ENCODE measurements around the gene REXO1. TPM values are rescaled to one million over a fixed set of nuclear protein-coding genes. Genes with fewer than 3 reads are reported as not detected.

REXO1 gene
- total RNA-seq, 1 experiment from 2014 or later, result 61.1 TPM

DNA sequence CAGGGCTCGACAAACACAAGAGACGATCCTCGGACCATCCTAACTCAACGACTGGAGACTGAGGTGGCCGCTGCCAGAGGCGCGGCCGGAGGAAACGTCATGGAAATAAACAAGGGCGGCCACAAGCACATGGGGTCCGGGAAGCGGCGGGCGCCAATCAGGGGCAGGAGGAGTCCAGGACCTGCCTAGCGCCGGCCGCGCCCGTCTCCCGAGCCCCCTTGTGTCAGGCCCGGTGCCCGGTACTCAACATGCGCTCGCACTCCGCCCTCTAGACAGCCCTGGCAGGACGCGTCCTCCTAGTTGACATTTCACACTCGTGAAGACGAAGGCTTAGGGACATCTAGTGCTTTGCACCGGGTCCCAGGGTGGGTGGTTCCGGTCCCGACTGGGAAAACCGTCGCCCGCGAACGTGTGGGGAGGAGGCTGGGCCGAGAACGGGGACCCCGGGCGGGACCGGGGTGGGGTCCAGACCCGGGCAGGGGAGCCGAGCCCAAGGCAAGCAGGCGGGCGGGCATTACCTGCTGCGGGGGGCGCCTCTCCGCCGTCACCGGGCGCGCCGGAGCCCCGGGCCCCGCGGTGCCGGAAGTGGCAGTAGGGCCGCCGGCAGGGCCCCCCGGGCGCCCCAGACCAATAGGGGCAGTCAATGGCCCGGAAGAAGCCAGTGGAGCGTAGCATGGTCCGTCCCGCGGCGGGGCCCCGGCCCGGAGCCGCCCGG lies 442 bp downstream of the REXO1 start:
- Mint-ChIP-seq H3K36me3 (no peaks in the 10 kb centered on the region), H3K9me3 (no peaks in the 10 kb centered on the region), H3K27ac (peak overlapping the region; percentile 97), H3K4me3 (peak overlapping the region; percentile 93), H3K27me3 (ENCODE audit: low read depth) (no peaks in the 10 kb centered on the region), H3K4me1 (peaks cover 19% of the 10 kb centered on the region)
- TF ChIP-seq, protein P1, sequence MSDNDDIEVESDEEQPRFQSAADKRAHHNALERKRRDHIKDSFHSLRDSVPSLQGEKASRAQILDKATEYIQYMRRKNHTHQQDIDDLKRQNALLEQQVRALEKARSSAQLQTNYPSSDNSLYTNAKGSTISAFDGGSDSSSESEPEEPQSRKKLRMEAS (CRISPR knock-in tag; IDR thresholded peaks at IDR 0.05), result peak; percentile 54; the same call in 1 of the 2 replicates
- TF ChIP-seq MYBL2 (CRISPR knock-in tag; IDR thresholded peaks at IDR 0.05) (no peak), TEAD4 (CRISPR knock-in tag; IDR thresholded peaks at IDR 0.05) (no peak; the same call in 1 of the 2 replicates), FOXK1 (CRISPR knock-in tag; IDR thresholded peaks at IDR 0.05) (peak; percentile 54), ZNF138 (CRISPR knock-in tag; conservative IDR thresholded peaks at IDR 0.05) (no peak), ATF1 (CRISPR knock-in tag; IDR thresholded peaks at IDR 0.05) (no peak), SP1 (CRISPR knock-in tag; conservative IDR thresholded peaks at IDR 0.05) (no peak), ETV6 (CRISPR knock-in tag; IDR thresholded peaks at IDR 0.05) (0 out of 2 replicates have a peak, but pooled peaks have one; percentile 44), NFYB (CRISPR knock-in tag; conservative IDR thresholded peaks at IDR 0.05; ENCODE audit: low read depth) (no peak), IRF2 (CRISPR knock-in tag; IDR thresholded peaks at IDR 0.05; ENCODE audit: borderline replicate concordance, low read depth) (no peak)
- TF ChIP-seq, protein P2, sequence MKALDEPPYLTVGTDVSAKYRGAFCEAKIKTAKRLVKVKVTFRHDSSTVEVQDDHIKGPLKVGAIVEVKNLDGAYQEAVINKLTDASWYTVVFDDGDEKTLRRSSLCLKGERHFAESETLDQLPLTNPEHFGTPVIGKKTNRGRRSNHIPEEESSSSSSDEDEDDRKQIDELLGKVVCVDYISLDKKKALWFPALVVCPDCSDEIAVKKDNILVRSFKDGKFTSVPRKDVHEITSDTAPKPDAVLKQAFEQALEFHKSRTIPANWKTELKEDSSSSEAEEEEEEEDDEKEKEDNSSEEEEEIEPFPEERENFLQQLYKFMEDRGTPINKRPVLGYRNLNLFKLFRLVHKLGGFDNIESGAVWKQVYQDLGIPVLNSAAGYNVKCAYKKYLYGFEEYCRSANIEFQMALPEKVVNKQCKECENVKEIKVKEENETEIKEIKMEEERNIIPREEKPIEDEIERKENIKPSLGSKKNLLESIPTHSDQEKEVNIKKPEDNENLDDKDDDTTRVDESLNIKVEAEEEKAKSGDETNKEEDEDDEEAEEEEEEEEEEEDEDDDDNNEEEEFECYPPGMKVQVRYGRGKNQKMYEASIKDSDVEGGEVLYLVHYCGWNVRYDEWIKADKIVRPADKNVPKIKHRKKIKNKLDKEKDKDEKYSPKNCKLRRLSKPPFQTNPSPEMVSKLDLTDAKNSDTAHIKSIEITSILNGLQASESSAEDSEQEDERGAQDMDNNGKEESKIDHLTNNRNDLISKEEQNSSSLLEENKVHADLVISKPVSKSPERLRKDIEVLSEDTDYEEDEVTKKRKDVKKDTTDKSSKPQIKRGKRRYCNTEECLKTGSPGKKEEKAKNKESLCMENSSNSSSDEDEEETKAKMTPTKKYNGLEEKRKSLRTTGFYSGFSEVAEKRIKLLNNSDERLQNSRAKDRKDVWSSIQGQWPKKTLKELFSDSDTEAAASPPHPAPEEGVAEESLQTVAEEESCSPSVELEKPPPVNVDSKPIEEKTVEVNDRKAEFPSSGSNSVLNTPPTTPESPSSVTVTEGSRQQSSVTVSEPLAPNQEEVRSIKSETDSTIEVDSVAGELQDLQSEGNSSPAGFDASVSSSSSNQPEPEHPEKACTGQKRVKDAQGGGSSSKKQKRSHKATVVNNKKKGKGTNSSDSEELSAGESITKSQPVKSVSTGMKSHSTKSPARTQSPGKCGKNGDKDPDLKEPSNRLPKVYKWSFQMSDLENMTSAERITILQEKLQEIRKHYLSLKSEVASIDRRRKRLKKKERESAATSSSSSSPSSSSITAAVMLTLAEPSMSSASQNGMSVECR (CRISPR knock-in tag; IDR thresholded peaks at IDR 0.05; ENCODE audit: borderline replicate concordance), result 0 out of 2 replicates have a peak, but pooled peaks have one; percentile 55
- TF ChIP-seq, protein P3, sequence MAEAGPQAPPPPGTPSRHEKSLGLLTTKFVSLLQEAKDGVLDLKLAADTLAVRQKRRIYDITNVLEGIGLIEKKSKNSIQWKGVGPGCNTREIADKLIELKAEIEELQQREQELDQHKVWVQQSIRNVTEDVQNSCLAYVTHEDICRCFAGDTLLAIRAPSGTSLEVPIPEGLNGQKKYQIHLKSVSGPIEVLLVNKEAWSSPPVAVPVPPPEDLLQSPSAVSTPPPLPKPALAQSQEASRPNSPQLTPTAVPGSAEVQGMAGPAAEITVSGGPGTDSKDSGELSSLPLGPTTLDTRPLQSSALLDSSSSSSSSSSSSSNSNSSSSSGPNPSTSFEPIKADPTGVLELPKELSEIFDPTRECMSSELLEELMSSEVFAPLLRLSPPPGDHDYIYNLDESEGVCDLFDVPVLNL (CRISPR knock-in tag; IDR thresholded peaks at IDR 0.05; ENCODE audit: borderline replicate concordance, low read depth), result no peak
- TF ChIP-seq, protein P4, sequence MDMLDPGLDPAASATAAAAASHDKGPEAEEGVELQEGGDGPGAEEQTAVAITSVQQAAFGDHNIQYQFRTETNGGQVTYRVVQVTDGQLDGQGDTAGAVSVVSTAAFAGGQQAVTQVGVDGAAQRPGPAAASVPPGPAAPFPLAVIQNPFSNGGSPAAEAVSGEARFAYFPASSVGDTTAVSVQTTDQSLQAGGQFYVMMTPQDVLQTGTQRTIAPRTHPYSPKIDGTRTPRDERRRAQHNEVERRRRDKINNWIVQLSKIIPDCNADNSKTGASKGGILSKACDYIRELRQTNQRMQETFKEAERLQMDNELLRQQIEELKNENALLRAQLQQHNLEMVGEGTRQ (CRISPR knock-in tag; IDR thresholded peaks at IDR 0.05), result no peak
- TF ChIP-seq, protein P5, sequence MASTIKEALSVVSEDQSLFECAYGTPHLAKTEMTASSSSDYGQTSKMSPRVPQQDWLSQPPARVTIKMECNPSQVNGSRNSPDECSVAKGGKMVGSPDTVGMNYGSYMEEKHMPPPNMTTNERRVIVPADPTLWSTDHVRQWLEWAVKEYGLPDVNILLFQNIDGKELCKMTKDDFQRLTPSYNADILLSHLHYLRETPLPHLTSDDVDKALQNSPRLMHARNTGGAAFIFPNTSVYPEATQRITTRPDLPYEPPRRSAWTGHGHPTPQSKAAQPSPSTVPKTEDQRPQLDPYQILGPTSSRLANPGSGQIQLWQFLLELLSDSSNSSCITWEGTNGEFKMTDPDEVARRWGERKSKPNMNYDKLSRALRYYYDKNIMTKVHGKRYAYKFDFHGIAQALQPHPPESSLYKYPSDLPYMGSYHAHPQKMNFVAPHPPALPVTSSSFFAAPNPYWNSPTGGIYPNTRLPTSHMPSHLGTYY (CRISPR knock-in tag; IDR thresholded peaks at IDR 0.05), result no peak
- no peak for DNase-seq (ENCODE audit: low spot score)
- ATAC-seq, result peak; percentile 4; the same call in 1 of the 2 replicates
- ChIA-PET POLR2A (no interaction called here), CTCF (interaction anchor here (1.7 to 2.5 kb wide), 3 partner anchors 10 to 29 kb away, joined by 4 to 15 read pairs (median 7); no protein-coding TSS in a partner anchor)

DNA sequence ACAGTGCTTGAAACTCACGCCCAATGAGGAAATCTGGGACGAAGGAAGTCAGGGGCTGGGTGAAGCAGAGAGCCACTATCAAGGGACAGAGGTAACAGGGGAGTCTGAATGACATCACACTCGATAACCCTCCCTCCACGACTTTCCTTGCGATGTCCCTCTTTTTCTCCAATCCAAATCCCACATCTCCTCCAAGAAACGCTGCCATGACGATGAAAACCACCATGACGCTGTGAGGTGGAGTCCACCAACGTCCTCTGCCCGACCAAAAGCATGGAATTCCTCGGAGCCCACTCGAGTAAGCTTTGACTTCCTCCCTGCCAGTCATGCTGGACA lies 967 bp downstream of the REXO1 start:
- ChIA-PET CTCF (interaction anchor here (1.7 to 2.5 kb wide), 3 partner anchors 10 to 29 kb away, joined by 4 to 15 read pairs (median 7); no protein-coding TSS in a partner anchor), POLR2A (no interaction called here)
- no peaks in the 10 kb centered on the region for H3K27me3 Mint-ChIP-seq (ENCODE audit: low read depth)
- ATAC-seq (no peak), DNase-seq (ENCODE audit: low spot score) (no peak)
- H3K4me1 Mint-ChIP-seq, result peaks cover 17% of the 10 kb centered on the region
- no peaks in the 10 kb centered on the region for H3K9me3 Mint-ChIP-seq
- H3K4me3 Mint-ChIP-seq, result peak overlapping the region; percentile 93
- H3K27ac Mint-ChIP-seq, result peak overlapping the region; percentile 97
- H3K36me3 Mint-ChIP-seq, result no peaks in the 10 kb centered on the region
- TF ChIP-seq, protein P6, sequence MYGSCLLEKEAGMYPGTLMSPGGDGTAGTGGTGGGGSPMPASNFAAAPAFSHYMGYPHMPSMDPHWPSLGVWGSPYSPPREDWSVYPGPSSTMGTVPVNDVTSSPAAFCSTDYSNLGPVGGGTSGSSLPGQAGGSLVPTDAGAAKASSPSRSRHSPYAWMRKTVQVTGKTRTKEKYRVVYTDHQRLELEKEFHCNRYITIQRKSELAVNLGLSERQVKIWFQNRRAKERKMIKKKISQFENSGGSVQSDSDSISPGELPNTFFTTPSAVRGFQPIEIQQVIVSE (CRISPR knock-in tag; IDR thresholded peaks at IDR 0.05; ENCODE audit: borderline replicate concordance), result no peak
- TF ChIP-seq ZNF423 (CRISPR knock-in tag; IDR thresholded peaks at IDR 0.05), result no peak
- TF ChIP-seq, protein P7, sequence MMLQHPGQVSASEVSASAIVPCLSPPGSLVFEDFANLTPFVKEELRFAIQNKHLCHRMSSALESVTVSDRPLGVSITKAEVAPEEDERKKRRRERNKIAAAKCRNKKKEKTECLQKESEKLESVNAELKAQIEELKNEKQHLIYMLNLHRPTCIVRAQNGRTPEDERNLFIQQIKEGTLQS (CRISPR knock-in tag; conservative IDR thresholded peaks at IDR 0.05), result no peak
- TF ChIP-seq, protein P8, sequence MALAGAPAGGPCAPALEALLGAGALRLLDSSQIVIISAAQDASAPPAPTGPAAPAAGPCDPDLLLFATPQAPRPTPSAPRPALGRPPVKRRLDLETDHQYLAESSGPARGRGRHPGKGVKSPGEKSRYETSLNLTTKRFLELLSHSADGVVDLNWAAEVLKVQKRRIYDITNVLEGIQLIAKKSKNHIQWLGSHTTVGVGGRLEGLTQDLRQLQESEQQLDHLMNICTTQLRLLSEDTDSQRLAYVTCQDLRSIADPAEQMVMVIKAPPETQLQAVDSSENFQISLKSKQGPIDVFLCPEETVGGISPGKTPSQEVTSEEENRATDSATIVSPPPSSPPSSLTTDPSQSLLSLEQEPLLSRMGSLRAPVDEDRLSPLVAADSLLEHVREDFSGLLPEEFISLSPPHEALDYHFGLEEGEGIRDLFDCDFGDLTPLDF (CRISPR knock-in tag; IDR thresholded peaks at IDR 0.05), result no peak
- no peak for TF ChIP-seq TEAD4 (CRISPR knock-in tag; IDR thresholded peaks at IDR 0.05)
- no peak for TF ChIP-seq TP53 (CRISPR knock-in tag; IDR thresholded peaks at IDR 0.05)
- no peak for TF ChIP-seq ATF1 (CRISPR knock-in tag; IDR thresholded peaks at IDR 0.05)
- TF ChIP-seq, protein P9, sequence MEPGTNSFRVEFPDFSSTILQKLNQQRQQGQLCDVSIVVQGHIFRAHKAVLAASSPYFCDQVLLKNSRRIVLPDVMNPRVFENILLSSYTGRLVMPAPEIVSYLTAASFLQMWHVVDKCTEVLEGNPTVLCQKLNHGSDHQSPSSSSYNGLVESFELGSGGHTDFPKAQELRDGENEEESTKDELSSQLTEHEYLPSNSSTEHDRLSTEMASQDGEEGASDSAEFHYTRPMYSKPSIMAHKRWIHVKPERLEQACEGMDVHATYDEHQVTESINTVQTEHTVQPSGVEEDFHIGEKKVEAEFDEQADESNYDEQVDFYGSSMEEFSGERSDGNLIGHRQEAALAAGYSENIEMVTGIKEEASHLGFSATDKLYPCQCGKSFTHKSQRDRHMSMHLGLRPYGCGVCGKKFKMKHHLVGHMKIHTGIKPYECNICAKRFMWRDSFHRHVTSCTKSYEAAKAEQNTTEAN (CRISPR knock-in tag; IDR thresholded peaks at IDR 0.05), result no peak
- TF ChIP-seq ESRRA (CRISPR knock-in tag; IDR thresholded peaks at IDR 0.05; ENCODE audit: borderline replicate concordance), result no peak
- TF ChIP-seq SOX15 (CRISPR knock-in tag; IDR thresholded peaks at IDR 0.05), result no peak

Measured in WTC11 (cell line).